Measurements from ENCODE around the gene WDR90. TPM values are rescaled to one million over a fixed set of nuclear protein-coding genes. Genes with fewer than 3 reads are reported as not detected.

The WDR90 gene
- total RNA-seq (10 to 100 TPM; 69.6 to 78.4 TPM), polyA plus RNA-seq (1.4 TPM)

DNA sequence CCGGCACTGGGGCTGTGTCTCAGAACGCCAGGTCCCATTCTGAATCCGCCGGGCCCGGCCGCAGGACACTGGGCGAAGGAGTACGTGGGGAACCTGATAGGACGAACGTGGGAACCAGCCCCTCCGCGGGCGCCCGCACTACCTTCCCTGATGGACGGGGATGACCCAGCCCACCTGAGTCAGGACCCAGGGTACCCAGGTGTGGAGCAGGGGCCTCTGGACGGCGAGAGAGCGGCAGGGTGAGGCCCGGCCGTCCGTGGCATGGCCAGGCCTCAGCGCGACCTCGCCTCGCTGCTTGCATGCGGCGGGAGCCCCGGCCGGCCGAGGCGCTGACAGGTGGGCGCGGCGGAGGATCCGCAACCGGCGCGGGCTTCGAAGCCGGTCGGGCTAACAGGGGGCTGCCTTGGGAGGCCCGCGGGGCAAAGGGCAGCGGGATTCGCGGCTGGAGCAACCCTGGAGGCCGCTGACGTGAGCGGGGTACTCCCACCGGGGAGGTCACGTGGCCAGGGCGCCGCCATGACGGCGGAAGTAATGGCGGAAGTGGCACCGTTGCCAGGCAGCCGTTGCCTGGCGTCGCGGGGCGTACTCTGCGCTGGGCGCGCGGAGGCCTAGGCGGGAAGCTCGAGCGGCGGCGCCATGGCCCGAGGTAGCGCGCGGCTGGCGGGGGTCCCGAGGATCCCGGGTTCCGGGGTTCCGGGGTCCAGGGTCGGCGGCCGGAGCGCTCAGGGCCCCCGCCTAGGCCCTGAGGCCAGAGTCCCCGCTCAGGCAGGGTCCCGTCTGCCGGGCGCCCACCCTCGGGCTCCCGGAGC lies at the start of gene WDR90:
Gene WDR90, plus strand, starts transcription at position 585 of the 809 bp plus-strand sequence. Its CDS starts 52 bp downstream, at position 637.
- Histone ChIP-seq H3K4me1 (ENCODE audit: insufficient read depth, low read length) (peaks cover 13% of the 10 kb centered on the region), H3K36me3 (ENCODE audit: insufficient read depth, low read length) (no peaks in the 10 kb centered on the region), H3K27ac (ENCODE audit: low read depth, low read length) (peak within 1 kb of the TSS; percentile 58), H3K4me3 (ENCODE audit: low read length) (peak within 1 kb of the TSS; percentile 66), H3K27me3 (ENCODE audit: insufficient read depth, low read length, poor library complexity, severe bottlenecking) (no peaks in the 10 kb centered on the region), H3K9me3 (ENCODE audit: low read length) (no peaks in the 10 kb centered on the region)
- CTCF ChIA-PET = interaction anchor here (0.8 to 1.3 kb wide), 4 partner anchors 12 to 32 kb away, joined by 3 to 7 read pairs (median 4); partner anchors contain the start of genes METTL26, RHOT2 and STUB1
- Mint-ChIP-seq H3K27me3 (no peaks in the 10 kb centered on the region), H3K27ac (peak within 1 kb of the TSS; percentile 61 to 93 (median 84)), H3K9me3 (no peaks in the 10 kb centered on the region), H3K4me3 (peak within 1 kb of the TSS; percentile 74 to 87 (median 78)), H3K36me3 (no peaks in the 10 kb centered on the region), H3K4me1 (peaks cover 0 to 21% (median 11%) of the 10 kb centered on the region in 3 donors)
- DNase-seq = peak; percentile 88 to 95 (median 92)
- POLR2A ChIA-PET = interaction anchor here (0.5 to 1.4 kb wide), 6 partner anchors 13 to 66 kb away, joined by 3 to 7 read pairs (median 4); partner anchors contain the start of genes METRN, METTL26, RAB40C and RHOT2

DNA sequence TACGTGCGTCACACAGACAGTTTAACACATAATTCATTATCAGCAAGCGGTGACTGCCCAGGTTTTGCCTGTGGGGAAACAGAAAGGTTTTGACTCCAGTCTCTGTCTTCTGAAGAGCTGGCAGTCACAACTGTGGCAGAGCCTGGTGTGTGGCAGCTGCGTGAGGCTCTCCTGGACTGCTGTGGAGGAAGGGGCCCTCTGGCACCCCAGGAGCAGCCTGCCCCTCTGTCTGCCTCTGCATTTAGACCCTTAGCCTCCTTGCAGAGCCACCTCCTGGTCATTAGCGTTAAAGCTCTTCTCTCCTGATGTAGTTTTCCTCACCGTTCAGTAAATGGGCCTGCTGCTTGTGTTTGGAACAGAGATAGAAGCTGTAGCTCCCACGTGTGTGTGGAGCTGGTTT lies 48.4 kb upstream of the WDR90 start:
- CTCF ChIA-PET = interaction anchor here (0.9 to 2.3 kb wide), 2 partner anchors 19 to 22 kb away, joined by 4 to 5 read pairs; no protein-coding TSS in a partner anchor
- POLR2A ChIA-PET = no interaction called here

DNA sequence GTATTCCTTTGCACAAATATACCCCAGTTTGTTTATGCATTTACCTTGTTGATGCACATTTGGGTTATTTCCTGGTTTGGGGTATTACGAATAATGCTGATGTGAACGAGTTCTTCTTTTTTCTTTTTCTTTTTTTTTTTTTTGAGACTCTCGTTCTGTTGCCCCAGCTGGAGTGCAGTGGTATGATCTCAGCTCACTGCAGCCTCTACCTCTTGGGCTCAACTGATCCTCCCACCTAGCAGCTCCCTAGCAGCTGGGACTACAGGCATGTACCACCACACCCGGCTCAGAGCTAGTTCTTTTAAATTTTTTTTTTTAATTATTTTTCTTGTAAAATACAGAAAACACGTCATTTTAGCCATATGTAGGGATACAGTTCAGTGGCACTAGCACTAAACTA lies 45.2 kb upstream of the WDR90 start:
- no peaks in the 10 kb centered on the region for H3K9me3 Mint-ChIP-seq
- no peak overlapping the region for H3K4me3 ChIP-seq (ENCODE audit: low read length)
- ChIA-PET POLR2A (no interaction called here), CTCF (no interaction called here)
- H3K27ac Mint-ChIP-seq = peak overlapping the region in 1 of 8 donors; percentile 53
- H3K4me3 Mint-ChIP-seq = peak overlapping the region in 1 of 7 donors; percentile 65
- no peaks in the 10 kb centered on the region for H3K27me3 ChIP-seq (ENCODE audit: insufficient read depth, low read length, poor library complexity, severe bottlenecking)
- H3K36me3 ChIP-seq (ENCODE audit: insufficient read depth, low read length) = no peaks in the 10 kb centered on the region
- DNase-seq = no peak
- H3K4me1 ChIP-seq (ENCODE audit: insufficient read depth, low read length) = no peaks in the 10 kb centered on the region
- peaks cover 0 to 2% (median 0%) of the 10 kb centered on the region in 3 donors for H3K36me3 Mint-ChIP-seq
- peaks cover 0 to 1% of the 10 kb centered on the region in 2 donors for H3K27me3 Mint-ChIP-seq
- H3K4me1 Mint-ChIP-seq = peaks cover 11 to 15% (median 14%) of the 10 kb centered on the region in 3 donors
- H3K9me3 ChIP-seq (ENCODE audit: low read length) = no peaks in the 10 kb centered on the region
- no peak overlapping the region for H3K27ac ChIP-seq (ENCODE audit: low read depth, low read length)

More for the DNA sequence above, 48.4 kb upstream of the WDR90 start:
- no peaks in the 10 kb centered on the region for H3K36me3 ChIP-seq (ENCODE audit: insufficient read depth, low read length)
- H3K9me3 Mint-ChIP-seq = no peaks in the 10 kb centered on the region
- no peak overlapping the region for H3K27ac ChIP-seq (ENCODE audit: low read depth, low read length)
- DNase-seq = no peak
- H3K4me1 ChIP-seq (ENCODE audit: insufficient read depth, low read length) = no peaks in the 10 kb centered on the region
- no peak overlapping the region for H3K27ac Mint-ChIP-seq
- H3K27me3 ChIP-seq (ENCODE audit: insufficient read depth, low read length, poor library complexity, severe bottlenecking) = no peaks in the 10 kb centered on the region
- H3K4me3 ChIP-seq (ENCODE audit: low read length) = no peak overlapping the region
- H3K36me3 Mint-ChIP-seq = peaks cover 0 to 16% (median 0%) of the 10 kb centered on the region in 3 donors
- no peaks in the 10 kb centered on the region for H3K27me3 Mint-ChIP-seq
- peaks cover 11 to 20% (median 18%) of the 10 kb centered on the region in 3 donors for H3K4me1 Mint-ChIP-seq
- no peak overlapping the region for H3K4me3 Mint-ChIP-seq
- H3K9me3 ChIP-seq (ENCODE audit: low read length) = no peaks in the 10 kb centered on the region

DNA sequence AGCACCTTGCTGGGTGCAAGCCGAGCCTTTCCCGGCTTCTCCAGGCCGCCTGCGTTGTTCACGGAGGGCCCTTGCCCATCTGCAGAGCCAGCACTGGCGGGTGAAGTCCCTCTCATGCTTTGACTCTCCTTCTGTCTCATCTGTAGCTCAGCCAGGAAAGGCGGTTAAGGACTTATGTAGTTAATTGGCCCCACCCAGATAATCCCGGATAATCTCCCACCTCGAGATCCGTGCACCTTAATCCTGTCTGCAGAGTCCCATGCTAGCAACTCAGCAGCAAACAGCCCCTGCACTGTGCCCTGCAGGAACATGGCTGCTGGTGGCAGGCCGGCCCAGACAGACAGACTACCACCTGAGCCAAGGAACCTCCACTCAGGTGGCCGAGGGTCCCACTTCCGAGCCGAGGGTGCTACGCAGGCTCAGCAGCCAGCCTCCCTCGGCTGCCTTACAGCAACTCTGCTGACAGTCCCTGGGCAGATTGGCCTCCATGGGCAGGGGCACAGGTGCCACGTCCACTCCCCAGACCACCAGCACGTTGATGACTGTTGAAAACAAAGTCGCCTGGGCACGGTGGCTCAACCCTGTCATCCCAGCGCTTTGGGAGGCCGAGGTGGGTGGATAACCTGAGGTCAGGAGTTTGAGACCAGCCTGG lies 42.4 kb upstream of the WDR90 start:
- H3K27ac Mint-ChIP-seq = no peak overlapping the region
- no peaks in the 10 kb centered on the region for H3K9me3 Mint-ChIP-seq
- H3K4me1 Mint-ChIP-seq = peaks cover 15 to 22% (median 19%) of the 10 kb centered on the region in 3 donors
- H3K27me3 ChIP-seq (ENCODE audit: insufficient read depth, low read length, poor library complexity, severe bottlenecking) = no peaks in the 10 kb centered on the region
- H3K36me3 Mint-ChIP-seq = peaks cover 0 to 1% (median 0%) of the 10 kb centered on the region in 3 donors
- H3K4me3 ChIP-seq (ENCODE audit: low read length) = no peak overlapping the region
- H3K36me3 ChIP-seq (ENCODE audit: insufficient read depth, low read length) = no peaks in the 10 kb centered on the region
- CTCF ChIA-PET = no interaction called here
- H3K4me3 Mint-ChIP-seq = no peak overlapping the region
- no peak overlapping the region for H3K27ac ChIP-seq (ENCODE audit: low read depth, low read length)
- DNase-seq = no peak
- POLR2A ChIA-PET = no interaction called here
- H3K4me1 ChIP-seq (ENCODE audit: insufficient read depth, low read length) = no peaks in the 10 kb centered on the region
- H3K9me3 ChIP-seq (ENCODE audit: low read length) = no peaks in the 10 kb centered on the region
- H3K27me3 Mint-ChIP-seq = peaks cover 0 to 1% of the 10 kb centered on the region in 2 donors

DNA sequence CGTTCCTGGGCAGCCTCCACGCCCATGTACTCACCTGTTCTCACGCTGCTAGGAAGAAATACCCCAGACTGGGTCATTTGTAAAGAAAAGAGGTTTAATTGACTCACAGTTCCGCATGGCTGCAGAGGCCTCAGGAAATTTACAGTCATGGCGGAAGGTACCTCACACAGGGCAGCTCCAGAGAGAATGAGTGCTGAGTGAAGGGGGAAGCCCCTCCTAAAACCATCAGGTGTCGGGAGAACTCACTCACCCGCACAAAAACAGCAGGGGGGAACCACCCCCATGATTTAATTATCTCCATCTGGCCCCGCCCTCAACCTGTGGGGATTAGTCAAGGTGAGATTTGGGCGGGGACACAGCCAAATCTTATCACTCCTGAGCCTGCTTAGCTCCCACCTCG lies 41.1 kb upstream of the WDR90 start:
- Mint-ChIP-seq H3K27ac (peak overlapping the region in 1 of 8 donors; percentile 29), H3K4me1 (peaks cover 10 to 18% (median 15%) of the 10 kb centered on the region in 3 donors), H3K27me3 (peaks cover 0 to 1% of the 10 kb centered on the region in 2 donors), H3K4me3 (no peak overlapping the region), H3K9me3 (no peaks in the 10 kb centered on the region), H3K36me3 (peaks cover 0 to 1% (median 0%) of the 10 kb centered on the region in 3 donors)
- no peak for DNase-seq
- Histone ChIP-seq H3K36me3 (ENCODE audit: insufficient read depth, low read length) (no peaks in the 10 kb centered on the region), H3K4me3 (ENCODE audit: low read length) (no peak overlapping the region), H3K4me1 (ENCODE audit: insufficient read depth, low read length) (no peaks in the 10 kb centered on the region), H3K9me3 (ENCODE audit: low read length) (no peaks in the 10 kb centered on the region), H3K27me3 (ENCODE audit: insufficient read depth, low read length, poor library complexity, severe bottlenecking) (no peaks in the 10 kb centered on the region), H3K27ac (ENCODE audit: low read depth, low read length) (no peak overlapping the region)
- ChIA-PET POLR2A (no interaction called here), CTCF (no interaction called here)

DNA sequence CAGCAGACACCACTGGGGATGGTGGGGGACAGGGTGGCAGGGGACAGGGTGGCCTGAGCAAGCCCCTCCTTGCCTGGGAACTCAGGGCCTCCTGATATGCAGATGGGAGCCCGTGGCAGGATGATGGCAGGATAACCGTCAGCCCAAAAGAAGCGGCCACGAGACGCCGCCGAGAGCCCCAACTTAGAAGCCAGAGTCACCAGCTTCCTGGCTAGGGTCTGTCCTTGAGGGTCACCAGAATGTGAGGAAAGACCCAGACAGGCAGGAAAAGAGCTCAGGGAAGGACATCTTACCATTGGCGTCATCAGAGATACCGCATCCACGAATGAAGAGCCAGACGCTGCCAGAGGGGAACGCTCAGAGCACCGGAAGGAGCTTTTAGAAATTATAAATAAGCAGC lies 39.8 kb upstream of the WDR90 start:
- Histone ChIP-seq H3K9me3 (ENCODE audit: low read length) (no peaks in the 10 kb centered on the region), H3K4me1 (ENCODE audit: insufficient read depth, low read length) (no peaks in the 10 kb centered on the region), H3K36me3 (ENCODE audit: insufficient read depth, low read length) (no peaks in the 10 kb centered on the region), H3K27me3 (ENCODE audit: insufficient read depth, low read length, poor library complexity, severe bottlenecking) (no peaks in the 10 kb centered on the region), H3K27ac (ENCODE audit: low read depth, low read length) (no peak overlapping the region), H3K4me3 (ENCODE audit: low read length) (no peak overlapping the region)
- POLR2A ChIA-PET = no interaction called here
- no peak overlapping the region for H3K4me3 Mint-ChIP-seq
- no peaks in the 10 kb centered on the region for H3K9me3 Mint-ChIP-seq
- H3K4me1 Mint-ChIP-seq = peaks cover 3 to 10% (median 7%) of the 10 kb centered on the region in 3 donors
- H3K27me3 Mint-ChIP-seq = peaks cover 0 to 1% of the 10 kb centered on the region in 2 donors
- CTCF ChIA-PET = interaction anchor here (1.6 to 1.7 kb wide), 2 partner anchors 29 to 30 kb away, joined by 4 to 5 read pairs; no protein-coding TSS in a partner anchor
- peak overlapping the region in 1 of 8 donors; percentile 12 for H3K27ac Mint-ChIP-seq
- no peak for DNase-seq
- H3K36me3 Mint-ChIP-seq = peaks cover 0 to 2% (median 0%) of the 10 kb centered on the region in 3 donors

DNA sequence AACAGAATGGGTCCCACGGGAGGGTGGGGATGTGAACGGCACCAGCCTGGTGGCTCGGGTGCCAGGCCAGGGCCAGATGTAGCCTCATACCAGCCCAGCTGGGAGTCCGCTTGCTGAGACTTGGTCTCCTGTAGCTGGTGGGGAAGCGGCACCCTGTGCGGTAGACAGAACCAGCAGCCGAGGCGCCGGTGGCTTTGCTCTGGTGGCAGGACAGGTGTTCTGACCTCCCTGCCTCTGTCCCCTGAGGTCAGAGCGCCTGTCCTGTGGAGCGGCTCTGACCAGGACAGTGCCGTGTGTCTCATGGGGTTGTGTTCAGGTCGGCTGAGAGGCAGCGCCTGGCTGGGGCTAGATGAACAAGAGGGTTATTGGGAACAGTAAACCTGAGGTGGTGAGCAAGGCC lies 39.2 kb upstream of the WDR90 start:
- no peak overlapping the region for H3K4me3 Mint-ChIP-seq
- no peaks in the 10 kb centered on the region for H3K36me3 ChIP-seq (ENCODE audit: insufficient read depth, low read length)
- H3K27ac ChIP-seq (ENCODE audit: low read depth, low read length) = no peak overlapping the region
- H3K4me1 Mint-ChIP-seq = peaks cover 3 to 7% (median 7%) of the 10 kb centered on the region in 3 donors
- H3K9me3 ChIP-seq (ENCODE audit: low read length) = no peaks in the 10 kb centered on the region
- no peaks in the 10 kb centered on the region for H3K9me3 Mint-ChIP-seq
- peaks cover 0 to 5% (median 0%) of the 10 kb centered on the region in 3 donors for H3K36me3 Mint-ChIP-seq
- H3K4me1 ChIP-seq (ENCODE audit: insufficient read depth, low read length) = no peaks in the 10 kb centered on the region
- H3K27me3 ChIP-seq (ENCODE audit: insufficient read depth, low read length, poor library complexity, severe bottlenecking) = no peaks in the 10 kb centered on the region
- POLR2A ChIA-PET = no interaction called here
- no peak for DNase-seq
- peak overlapping the region in 1 of 8 donors; percentile 65 for H3K27ac Mint-ChIP-seq
- H3K27me3 Mint-ChIP-seq = peaks cover 0 to 1% of the 10 kb centered on the region in 2 donors
- H3K4me3 ChIP-seq (ENCODE audit: low read length) = no peak overlapping the region
- CTCF ChIA-PET = interaction anchor here (0.8 to 1.7 kb wide), 3 partner anchors 14 to 31 kb away, joined by 3 to 5 read pairs (median 4); no protein-coding TSS in a partner anchor
